HG03575 (cell line): Measurements from ENCODE around the gene GHR.

ENCODE experiments used
- ATAC-seq: cut with Tn5 transposase; IDR thresholded peaks from one replicate; pipeline ENCODE4 v1.9.1; 2021; ENCODE audit not compliant: unreplicated experiment, insufficient number of reproducible peaks, low FRiP score; ENCODE audit errors: extremely low read depth

The GHR gene

GRCh38 chr5:42423285-42424165, at the start of gene GHR:
TSS of gene GHR (plus strand) at chr5:42423439. CDS start at chr5:42565875, 142,436 bp downstream.
- no peak for ATAC-seq

GRCh38 chr5:42374679-42375273, 48.5 kb upstream of the GHR start:
- ATAC-seq = no peak

GRCh38 chr5:42377496-42377895, 45.7 kb upstream of the GHR start:
- no peak for ATAC-seq

GRCh38 chr5:42381973-42382372, 41.3 kb upstream of the GHR start:
- ATAC-seq = no peak

GRCh38 chr5:42387563-42387962, 35.7 kb upstream of the GHR start:
- no peak for ATAC-seq

- no peak for ATAC-seq
Measured at GRCh38 chr5:42390115-42390514, 33.1 kb upstream of the GHR start.

- ATAC-seq = no peak
Measured at GRCh38 chr5:42392917-42393316, 30.3 kb upstream of the GHR start.

GRCh38 chr5:42396111-42396510, 27.1 kb upstream of the GHR start:
- no peak for ATAC-seq

GRCh38 chr5:42397267-42397666, 26.0 kb upstream of the GHR start:
- no peak for ATAC-seq

- ATAC-seq = no peak
Measured at GRCh38 chr5:42399702-42400101, 23.5 kb upstream of the GHR start.

- ATAC-seq = no peak
Measured at GRCh38 chr5:42400474-42400873, 22.8 kb upstream of the GHR start.

- no peak for ATAC-seq
Measured at GRCh38 chr5:42403236-42403635, 20.0 kb upstream of the GHR start.

- ATAC-seq = no peak
Measured at GRCh38 chr5:42404366-42404765, 18.9 kb upstream of the GHR start.

GRCh38 chr5:42419294-42419693, 3.9 kb upstream of the GHR start:
- ATAC-seq = no peak

- ATAC-seq = no peak
Measured at GRCh38 chr5:42422656-42423280, 471 bp upstream of the GHR start.

- no peak for ATAC-seq
Measured at GRCh38 chr5:42426016-42426415, 2.8 kb downstream of the GHR start.

GRCh38 chr5:42429694-42430093, 6.5 kb downstream of the GHR start:
- ATAC-seq = no peak

- no peak for ATAC-seq
Measured at GRCh38 chr5:42434047-42434724, 10.9 kb downstream of the GHR start.

- ATAC-seq = no peak
Measured at GRCh38 chr5:42436051-42436450, 12.8 kb downstream of the GHR start.
